GM12865 (cell line): Measurements from ENCODE around the gene OR7A5.
A peak's percentile ranks its signal among the peaks of the same experiment; 100 is the strongest.

Experiments used
- DNase-seq: peaks from one replicate; pipeline ENCODE4 v3.0.0; 2010; ENCODE audit warnings: low read depth
- H3K4me3 ChIP-seq: 2 replicates; pipeline ENCODE4 v1.5.1; 2011; ENCODE audit warnings: mild to moderate bottlenecking, low read depth, low read length, control low read depth
- TF ChIP-seq, protein P1 (sequence below): IDR thresholded peaks from 2 replicates; pipeline ENCODE4 v1.5.1; 2011; ENCODE audit warnings: low read length, control low read depth, low read depth, inconsistent platforms; ENCODE audit not compliant: insufficient read depth; ENCODE audit errors: missing control alignments

OR7A5 gene

DNA sequence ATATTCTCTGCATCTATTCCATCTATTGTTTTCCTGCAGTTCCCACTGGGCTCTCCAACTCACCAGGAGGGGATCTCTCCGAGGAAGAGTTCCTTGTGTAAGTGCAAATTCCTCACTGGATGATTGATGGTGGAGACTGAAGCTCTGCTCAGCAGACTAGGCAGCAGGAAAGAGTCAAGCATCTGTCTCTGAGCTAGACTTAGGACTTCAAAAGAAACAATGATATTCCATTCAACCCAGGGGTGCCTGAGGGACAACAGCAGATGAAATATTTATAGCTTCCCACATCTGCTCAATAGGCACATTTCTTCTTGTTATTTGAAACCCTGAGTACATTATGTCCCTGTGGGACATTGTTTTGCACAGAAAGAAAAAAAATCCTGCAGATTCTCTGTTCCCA is at the start of gene OR7A5, which contains the start of gene OR7C1:
Gene OR7A5, minus strand, starts transcription at position 175 of the 400 bp plus-strand sequence. CDS start 6,944 bp downstream, outside the sequence.
Gene OR7C1, minus strand, starts transcription at position 175 of the 400 bp plus-strand sequence. CDS start 35,049 bp downstream, outside the sequence.
- H3K4me3 ChIP-seq: no peak within 1 kb of the TSS
- DNase-seq: no peak
- TF ChIP-seq, protein P1, sequence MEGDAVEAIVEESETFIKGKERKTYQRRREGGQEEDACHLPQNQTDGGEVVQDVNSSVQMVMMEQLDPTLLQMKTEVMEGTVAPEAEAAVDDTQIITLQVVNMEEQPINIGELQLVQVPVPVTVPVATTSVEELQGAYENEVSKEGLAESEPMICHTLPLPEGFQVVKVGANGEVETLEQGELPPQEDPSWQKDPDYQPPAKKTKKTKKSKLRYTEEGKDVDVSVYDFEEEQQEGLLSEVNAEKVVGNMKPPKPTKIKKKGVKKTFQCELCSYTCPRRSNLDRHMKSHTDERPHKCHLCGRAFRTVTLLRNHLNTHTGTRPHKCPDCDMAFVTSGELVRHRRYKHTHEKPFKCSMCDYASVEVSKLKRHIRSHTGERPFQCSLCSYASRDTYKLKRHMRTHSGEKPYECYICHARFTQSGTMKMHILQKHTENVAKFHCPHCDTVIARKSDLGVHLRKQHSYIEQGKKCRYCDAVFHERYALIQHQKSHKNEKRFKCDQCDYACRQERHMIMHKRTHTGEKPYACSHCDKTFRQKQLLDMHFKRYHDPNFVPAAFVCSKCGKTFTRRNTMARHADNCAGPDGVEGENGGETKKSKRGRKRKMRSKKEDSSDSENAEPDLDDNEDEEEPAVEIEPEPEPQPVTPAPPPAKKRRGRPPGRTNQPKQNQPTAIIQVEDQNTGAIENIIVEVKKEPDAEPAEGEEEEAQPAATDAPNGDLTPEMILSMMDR: no peak

DNA sequence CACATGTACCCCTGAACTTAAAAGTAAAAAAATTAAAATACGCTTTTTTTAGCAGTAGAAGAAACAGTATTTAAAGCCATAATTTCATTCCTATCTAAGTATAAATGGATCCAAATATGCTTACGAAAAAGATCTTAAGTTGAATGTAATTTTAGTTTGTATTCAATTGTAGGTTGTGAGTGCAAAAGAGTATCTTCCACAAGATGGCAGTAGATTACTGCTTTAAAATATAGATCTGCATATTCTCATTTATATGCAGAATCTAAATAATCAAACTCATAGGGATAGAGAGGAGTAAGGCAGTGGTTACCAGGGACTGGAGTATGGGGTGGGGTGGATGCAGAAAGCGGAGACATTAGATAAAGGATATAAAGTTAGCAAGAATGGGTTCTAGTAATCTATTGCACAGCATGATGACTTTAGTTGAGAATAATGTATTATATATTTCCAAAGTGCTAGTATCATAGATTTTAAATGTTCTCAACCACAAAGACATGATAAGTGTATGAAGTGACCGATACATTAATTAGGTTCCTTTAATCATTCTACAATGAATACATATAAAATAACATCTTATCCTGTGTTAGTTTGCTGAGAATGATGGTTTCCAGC is 36.7 kb upstream of the OR7A5 start:
- DNase-seq: peak; percentile 5
- TF ChIP-seq, protein P1: peak; percentile 36
- no peak overlapping the region for H3K4me3 ChIP-seq

DNA sequence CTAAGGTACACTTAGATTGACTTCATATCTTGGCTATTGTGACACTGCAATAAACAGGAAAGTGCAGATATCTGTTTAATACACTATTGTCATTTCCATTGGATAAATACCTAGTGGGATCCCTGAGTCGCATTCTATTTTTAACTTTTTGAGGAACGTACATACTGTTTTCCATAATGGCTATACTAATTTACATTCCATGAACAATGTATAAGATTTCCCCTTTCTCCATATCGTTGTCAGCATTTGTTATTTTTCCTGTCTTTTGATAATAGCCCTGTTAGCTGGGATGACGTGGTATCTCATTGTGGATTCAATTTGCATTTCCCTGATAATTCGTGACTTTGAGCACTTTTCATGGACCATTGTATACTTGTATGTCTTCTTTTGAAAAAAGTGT is 33.5 kb upstream of the OR7A5 start:
- no peak overlapping the region for H3K4me3 ChIP-seq

DNA sequence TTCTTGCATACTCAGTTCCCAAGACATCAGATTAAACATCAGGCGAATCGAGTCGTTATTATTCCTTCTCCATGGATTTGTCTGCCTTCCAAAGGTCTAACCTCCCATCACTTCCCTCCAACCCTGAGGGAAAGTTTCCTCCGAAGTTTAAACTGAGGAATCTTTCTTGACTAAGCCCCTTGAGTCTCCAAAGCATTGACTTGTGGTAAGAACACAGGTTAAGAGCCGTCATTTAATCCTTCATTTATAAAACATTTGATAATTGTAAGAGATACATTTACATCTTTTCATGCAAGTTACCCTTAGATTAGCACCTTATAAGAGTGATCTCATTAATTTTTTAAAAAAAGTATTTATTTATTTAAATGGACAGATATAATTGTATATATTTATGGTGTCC is 13.8 kb upstream of the OR7A5 start, which contains the start of gene OR7A10:
Gene OR7A10, minus strand, starts transcription at position 101 of the 400 bp plus-strand sequence. CDS start 7,045 bp downstream, outside the sequence.
- TF ChIP-seq, protein P1: no peak
- DNase-seq: no peak
- H3K4me3 ChIP-seq: no peak within 1 kb of the TSS

More for the DNA sequence above, 33.5 kb upstream of the OR7A5 start:
- TF ChIP-seq, protein P1: no peak
- DNase-seq: no peak

DNA sequence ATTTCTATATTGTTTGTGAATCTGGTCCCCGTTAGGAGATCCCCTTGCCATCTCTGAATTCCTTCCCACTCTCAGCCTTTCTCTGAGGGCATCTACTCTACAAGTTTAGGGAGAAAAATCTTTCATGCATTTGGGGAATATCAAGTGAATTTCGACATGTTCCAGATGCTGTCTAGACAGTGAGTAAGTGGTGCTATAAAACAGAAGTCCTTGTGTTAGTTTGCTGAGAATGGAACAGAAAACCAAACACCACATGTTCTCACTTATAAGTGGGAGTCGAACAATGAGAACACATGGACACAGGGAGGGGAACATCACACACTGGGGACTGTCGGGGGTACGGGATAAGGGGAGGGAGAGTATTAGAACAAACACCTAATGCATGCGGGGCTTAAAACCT is 8.6 kb upstream of the OR7A5 start:
- TF ChIP-seq, protein P1: no peak
- no peak for DNase-seq
- no peak overlapping the region for H3K4me3 ChIP-seq

DNA sequence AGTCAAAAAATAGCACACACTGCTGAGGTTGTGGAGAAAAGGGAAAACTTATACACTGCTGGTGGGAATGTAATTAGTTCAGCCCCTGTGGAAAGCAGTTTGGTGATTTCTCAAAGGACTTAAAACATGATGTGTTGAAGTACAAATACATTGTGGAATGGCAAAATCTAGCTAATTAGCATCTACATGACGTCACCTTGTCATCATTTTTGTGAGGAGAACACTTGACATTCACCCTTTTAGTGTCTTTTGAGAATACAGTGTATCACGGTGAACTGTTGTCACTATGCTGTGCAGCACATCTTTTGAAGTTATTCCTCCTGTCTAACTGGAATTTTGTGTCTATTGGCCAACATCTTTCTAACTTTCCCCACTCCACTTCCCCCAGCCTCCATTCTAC is 8.2 kb upstream of the OR7A5 start:
- TF ChIP-seq, protein P1: no peak
- H3K4me3 ChIP-seq: no peak overlapping the region
- no peak for DNase-seq

DNA sequence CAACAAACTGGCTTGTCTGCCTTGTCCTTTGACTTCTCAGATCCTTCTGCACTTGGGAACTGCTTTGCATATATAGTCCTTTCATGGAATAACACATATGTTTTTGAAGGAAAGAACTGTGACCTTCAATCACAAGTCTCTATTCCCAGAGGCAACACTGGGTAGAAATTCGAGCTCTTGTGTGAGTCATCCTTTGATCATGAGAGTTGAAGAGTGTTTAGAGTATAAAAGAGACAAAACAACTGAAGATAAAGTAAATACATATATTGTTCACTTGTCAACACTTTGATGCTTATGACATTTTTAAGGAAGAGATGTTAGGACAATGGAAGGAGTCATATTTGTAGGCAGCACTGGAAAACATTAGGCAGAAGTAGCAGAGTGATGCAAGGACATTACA is 5.2 kb upstream of the OR7A5 start:
- TF ChIP-seq, protein P1: no peak
- DNase-seq: no peak
- H3K4me3 ChIP-seq: no peak overlapping the region
